ENCODE measurements around the gene MMP27.
"Not testable (repeated sequence)": the region's sequence is repeated elsewhere in the genome, so short reads cannot be mapped to it uniquely, and the experiment has no call there.

MMP27 gene, protein sequence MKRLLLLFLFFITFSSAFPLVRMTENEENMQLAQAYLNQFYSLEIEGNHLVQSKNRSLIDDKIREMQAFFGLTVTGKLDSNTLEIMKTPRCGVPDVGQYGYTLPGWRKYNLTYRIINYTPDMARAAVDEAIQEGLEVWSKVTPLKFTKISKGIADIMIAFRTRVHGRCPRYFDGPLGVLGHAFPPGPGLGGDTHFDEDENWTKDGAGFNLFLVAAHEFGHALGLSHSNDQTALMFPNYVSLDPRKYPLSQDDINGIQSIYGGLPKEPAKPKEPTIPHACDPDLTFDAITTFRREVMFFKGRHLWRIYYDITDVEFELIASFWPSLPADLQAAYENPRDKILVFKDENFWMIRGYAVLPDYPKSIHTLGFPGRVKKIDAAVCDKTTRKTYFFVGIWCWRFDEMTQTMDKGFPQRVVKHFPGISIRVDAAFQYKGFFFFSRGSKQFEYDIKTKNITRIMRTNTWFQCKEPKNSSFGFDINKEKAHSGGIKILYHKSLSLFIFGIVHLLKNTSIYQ

GRCh38 chr11:102705626-102706025, at the start of gene MMP27:
TSS of gene MMP27 (minus strand) at chr11:102705769. CDS start at chr11:102705714, 55 bp downstream.
- DNase-seq (ENCODE audit: low read depth, low spot score), result no peak

DNA sequence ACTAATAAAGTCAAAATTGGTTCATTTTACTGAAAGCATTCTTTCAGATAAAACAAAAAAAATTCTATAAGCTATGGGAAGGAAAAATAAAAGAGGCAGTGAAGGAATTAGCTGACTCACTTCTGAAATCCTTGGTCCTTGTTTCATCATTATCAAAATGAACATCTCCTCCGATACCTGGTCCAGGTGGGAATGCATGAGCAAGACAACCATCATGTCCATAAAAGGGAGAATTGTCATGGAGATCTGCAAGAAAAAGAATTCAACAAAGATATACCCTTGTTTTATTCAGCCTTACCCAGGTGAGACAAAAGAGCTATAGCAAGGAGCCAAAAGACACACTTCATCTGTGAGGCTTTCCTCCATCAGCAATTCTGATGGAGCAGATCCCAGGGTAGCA, 47.7 kb upstream of the MMP27 start:
- no peak for DNase-seq (ENCODE audit: low read depth, low spot score)

GRCh38 chr11:102751673-102752072, 46.1 kb upstream of the MMP27 start:
- DNase-seq (ENCODE audit: low read depth, low spot score), result no peak

- DNase-seq (ENCODE audit: low read depth, low spot score), result no peak
Observed at GRCh38 chr11:102749101-102749722, 43.6 kb upstream of the MMP27 start.

DNA sequence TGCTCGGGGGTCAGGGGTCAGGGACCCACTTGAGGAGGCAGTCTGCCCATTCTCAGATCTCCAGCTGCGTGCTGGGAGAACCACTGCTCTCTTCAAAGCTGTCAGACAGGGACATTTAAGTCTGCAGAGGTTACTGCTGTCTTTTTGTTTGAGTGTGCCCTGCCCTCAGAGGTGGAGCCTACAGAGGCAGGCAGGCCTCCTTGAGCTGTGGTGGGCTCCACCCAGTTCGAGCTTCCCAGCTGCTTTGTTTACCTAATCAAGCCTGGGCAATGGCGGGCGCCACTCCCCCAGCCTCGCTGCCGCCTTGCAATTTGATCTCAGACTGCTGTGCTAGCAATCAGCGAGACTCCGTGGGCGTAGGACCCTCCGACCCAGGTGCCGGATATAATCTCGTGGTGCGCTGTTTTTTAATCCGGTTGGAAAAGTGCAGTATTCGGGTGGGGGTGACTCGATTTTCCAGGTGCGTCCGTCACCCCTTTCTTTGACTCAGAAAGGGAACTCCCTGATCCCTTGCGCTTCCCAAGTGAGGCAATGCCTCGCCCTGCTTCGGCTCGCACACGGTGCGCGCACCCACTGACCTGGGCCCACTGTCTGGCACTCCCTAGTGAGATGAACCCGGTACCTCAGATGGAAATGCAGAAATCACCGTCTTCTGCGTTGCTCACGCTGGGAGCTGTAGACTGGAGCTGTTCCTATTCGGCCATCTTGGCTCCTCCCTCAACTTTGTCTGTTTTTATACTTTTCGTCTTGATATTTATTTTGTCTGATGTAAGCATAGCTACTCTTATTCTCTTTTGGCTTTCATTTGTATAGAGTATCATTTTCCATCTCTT, 41.4 kb upstream of the MMP27 start:
- not testable (repeated sequence) for DNase-seq (ENCODE audit: low read depth, low spot score)

DNA sequence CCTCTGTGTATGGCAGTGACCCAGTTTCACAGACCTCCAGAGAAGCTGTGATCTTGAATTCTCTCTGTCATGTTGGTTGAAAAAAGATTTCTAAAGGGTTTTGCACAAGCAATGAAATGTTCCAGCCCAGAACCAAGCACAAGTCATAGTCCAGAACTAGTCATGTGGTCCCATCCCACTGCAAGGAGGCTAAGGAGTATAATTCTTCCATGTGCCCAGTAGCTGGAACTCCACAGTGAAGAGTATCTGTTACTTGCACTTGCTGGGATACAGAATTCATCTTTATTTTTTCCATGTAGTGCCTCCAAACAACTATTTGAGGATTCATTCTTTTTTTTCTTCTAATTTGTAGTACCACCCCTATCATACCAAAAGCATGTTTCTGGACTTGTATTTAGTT, 29.1 kb upstream of the MMP27 start:
- no peak for DNase-seq (ENCODE audit: low read depth, low spot score)

- no peak for DNase-seq (ENCODE audit: low read depth, low spot score)
Observed at GRCh38 chr11:102733232-102733875, 27.8 kb upstream of the MMP27 start.

DNA sequence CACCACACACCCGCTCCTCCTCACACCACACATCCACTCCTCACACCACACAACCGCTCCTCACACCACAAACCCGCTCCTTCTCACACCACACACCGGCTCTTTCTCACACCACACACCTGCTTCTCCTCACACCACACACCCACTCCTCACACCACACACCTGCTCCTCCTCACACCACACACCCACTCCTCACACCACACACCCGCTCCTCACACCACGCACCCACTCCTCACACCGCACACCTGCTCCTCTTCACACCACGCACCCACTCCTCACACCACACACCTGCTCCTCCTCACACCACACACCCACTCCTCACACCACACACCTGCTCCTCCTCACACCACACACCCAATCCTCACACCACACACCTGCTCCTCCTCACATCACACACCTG, 25.4 kb upstream of the MMP27 start:
- DNase-seq (ENCODE audit: low read depth, low spot score), result not testable (repeated sequence)

- DNase-seq (ENCODE audit: low read depth, low spot score), result no peak
Observed at GRCh38 chr11:102729849-102730815, 24.6 kb upstream of the MMP27 start.

GRCh38 chr11:102727890-102728289, 22.3 kb upstream of the MMP27 start:
- DNase-seq (ENCODE audit: low read depth, low spot score), result no peak

DNA sequence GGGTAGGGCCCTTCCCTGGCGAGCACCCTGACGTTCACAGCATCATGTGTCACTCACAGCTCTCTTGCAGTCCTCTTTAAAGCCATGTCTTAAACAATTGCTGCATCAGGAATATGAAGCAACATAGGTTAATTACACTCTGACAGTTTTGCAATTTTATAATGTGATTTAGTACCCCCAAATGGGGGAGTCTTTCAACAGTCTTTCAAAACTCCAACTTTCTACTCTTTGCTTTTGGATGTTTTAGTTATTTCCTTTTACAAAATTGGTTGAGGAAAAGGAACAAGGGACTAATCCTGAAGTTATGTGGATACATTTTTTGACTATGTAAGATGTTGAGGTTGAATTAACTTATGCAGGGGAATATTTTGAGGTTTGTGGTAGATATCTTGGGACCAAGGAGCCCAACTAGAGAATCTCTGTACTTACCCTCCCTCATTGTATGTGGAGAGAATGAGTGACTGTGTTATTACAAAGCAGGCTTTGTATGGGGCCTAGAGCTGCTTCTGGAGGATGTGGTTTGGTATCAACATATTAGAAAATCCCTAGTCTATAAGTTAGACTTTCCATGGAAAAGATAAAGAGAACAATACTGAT, 19.4 kb upstream of the MMP27 start, which contains the start of gene MMP8:
TSS of gene MMP8 (minus strand) at position 51 of the 597 bp plus-strand sequence. CDS start 99 bp downstream, outside the sequence.
- no peak for DNase-seq (ENCODE audit: low read depth, low spot score)

DNA sequence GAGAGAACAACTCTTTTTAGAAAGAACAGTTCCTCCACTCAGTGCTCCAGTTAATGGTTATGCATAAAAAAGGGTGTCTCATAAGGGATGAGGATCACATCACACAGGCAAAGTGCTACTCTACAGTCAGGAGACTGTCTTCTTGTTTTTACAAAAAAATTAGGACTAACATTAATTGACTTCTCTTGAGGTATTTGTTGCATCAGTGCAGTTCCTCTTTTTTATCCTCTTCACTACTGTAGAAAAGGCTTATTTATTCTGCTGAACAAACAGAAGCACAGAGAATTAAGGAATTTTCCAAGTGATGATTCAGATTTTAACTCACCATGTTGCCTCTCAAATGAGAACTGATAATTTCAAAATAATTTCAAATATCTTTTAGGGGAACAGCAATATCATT, 17.3 kb upstream of the MMP27 start:
- DNase-seq (ENCODE audit: low read depth, low spot score), result no peak

DNA sequence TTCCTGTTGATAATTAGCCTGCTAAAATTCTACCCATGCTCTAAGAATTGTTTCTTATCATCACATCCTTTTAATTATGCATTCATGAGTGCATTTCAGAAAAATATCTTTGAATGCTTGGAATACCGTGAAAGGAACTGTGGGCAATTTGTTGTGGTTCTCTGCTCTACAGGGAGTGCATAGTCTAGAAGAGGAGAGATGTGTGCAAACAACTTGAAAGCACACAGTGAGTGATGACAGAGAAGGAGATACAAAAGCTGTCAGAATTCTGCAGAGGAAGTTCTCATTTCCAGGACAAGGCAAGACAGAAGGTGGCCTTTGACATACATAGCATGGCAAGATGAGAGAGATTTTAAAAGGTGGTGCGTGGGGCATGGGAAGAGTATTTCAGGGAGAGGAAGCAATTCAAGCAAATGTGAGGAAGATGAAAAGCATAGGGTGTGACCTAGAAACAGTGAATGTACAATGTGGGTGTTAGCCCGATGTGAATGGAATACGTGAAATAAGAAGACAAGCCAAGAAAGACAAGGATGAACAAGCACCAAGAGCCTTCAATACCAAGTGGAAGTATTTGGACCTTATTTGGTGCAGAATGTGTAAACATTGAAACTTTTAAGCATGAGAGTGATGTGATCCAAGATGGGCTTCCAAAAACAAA, 14.2 kb upstream of the MMP27 start:
- no peak for DNase-seq (ENCODE audit: low read depth, low spot score)

DNA sequence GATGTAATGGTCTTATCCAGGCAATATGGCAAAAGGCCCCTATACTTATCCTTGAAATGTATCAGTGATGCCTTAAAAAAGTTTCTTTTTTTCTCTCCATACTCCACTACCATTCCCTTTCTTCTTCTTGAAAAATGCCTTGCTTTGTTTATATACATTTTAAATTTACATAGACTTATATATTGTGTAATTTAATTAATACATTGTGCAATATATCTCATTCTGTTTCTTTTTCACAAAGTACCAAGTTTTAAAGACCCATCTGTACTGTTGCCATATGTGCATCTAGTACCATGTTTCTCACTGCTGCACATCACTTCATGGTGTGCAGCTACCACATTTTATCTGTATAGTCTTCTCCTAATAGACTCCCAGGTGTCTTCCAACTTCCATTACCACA, 11.7 kb upstream of the MMP27 start:
- no peak for DNase-seq (ENCODE audit: low read depth, low spot score)

DNA sequence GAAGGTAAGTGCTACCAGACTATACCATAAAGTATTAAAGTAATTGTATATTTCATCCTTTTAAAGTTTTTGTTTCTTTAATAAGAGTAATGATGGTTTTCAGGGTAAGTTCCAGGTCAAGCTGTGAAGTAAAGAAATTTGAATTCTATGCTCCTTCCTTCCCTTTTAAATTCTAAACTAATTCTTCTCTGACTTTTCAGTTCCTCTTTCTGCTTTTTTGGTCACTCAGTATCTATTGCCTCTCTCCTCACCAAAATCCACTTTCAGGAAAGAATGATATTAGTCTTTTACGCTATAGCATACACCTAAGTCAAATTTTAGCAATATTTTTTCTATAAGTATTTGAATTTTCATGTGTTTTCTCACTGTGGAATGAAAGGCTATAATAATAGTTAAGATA, 11.0 kb upstream of the MMP27 start:
- no peak for DNase-seq (ENCODE audit: low read depth, low spot score)

DNA sequence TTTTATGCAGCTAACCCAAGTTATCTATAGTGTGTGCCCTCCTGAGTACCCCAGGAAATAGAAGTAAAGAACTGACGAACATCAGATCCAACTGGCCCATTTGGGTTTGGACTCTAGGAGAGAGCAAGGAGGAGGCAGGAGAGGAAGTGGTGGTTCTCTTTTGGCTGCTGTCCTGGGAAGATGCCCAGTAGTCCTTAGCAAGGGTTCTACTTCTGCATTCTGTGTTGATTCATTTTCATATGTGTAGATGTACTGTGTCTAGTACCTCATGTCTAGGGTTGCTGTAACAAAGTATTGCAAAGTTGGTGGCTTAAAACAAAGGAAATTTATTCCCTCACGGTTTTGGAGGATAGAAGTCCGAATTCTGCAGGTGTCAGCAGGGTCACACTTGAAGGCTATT, 6.6 kb upstream of the MMP27 start:
- DNase-seq (ENCODE audit: low read depth, low spot score), result no peak

- DNase-seq (ENCODE audit: low read depth, low spot score), result no peak
Observed at GRCh38 chr11:102709201-102709945, 3.8 kb upstream of the MMP27 start.

DNA sequence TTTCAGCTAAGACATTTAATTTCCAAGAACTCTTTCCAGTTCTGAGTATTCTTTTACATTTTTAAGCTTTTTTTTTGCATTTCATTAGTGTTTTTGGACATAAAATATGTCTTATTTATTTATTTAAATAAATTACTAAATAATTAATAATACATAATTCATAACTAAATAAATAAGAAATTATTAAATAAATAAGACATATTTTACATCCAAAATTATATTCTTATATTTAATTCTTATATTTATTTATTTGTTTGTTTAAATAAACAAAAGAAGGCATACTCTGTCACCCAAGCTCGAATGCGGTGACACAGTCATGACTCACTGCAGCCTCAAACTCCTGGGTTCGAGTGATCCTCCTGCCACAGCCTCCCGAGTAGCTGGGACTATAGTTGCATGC, 3.1 kb upstream of the MMP27 start:
- no peak for DNase-seq (ENCODE audit: low read depth, low spot score)

DNA sequence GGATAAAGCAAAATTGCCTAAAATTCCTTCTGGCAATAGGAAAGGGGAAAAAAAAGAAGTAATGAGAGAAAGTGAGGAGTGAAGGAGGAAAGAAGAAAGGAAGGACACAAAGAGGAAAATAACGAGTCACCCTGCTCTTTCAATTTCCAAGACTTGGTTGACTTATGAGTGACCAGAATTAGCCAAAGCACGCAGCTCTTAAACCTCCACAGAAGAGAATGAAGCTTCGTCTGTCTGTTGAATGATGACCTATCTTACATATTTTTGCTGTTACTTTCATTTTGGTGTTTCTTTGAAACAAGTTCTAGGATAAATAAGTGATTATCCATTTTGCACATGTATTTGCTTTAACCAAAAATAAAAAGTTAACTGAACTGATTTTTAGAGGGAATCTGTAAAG, 728 bp downstream of the MMP27 start:
- no peak for DNase-seq (ENCODE audit: low read depth, low spot score)
